WI38 (cell line): ENCODE measurements around the gene ARHGEF10L.

Experiments
- H3K4me3 ChIP-seq: 2 replicates; pipeline ENCODE4 v1.5.1; 2011; ENCODE audit warnings: low read depth, mild to moderate bottlenecking, control low read depth, low read length
- CTCF ChIP-seq: IDR thresholded peaks from 2 replicates; pipeline ENCODE4 v1.5.1; 2012; ENCODE audit warnings: low read depth, mild to moderate bottlenecking, control low read depth, low read length

Gene ARHGEF10L

DNA sequence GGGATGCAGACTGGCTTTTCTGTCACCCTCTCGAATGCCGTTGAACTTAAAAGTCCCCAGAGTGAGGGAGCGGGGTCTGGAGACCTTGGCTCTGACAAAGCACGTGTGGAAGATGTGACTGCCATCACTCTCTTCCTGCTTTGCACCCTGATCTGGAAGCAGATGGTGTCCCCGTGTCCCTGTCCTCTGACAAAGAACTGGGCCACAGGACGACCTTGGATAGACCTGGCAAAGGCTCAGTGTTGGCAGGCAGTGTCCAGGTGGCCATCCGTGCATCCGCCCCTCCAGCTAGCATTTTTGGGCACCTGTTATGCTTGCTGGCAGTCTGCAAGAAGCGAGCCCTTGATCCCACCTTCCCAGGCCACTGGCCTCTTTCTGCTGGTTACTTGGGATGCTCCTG, 27.4 kb downstream of the ARHGEF10L start:
- H3K4me3 ChIP-seq, result no peak overlapping the region
- no peak for TF ChIP-seq CTCF

DNA sequence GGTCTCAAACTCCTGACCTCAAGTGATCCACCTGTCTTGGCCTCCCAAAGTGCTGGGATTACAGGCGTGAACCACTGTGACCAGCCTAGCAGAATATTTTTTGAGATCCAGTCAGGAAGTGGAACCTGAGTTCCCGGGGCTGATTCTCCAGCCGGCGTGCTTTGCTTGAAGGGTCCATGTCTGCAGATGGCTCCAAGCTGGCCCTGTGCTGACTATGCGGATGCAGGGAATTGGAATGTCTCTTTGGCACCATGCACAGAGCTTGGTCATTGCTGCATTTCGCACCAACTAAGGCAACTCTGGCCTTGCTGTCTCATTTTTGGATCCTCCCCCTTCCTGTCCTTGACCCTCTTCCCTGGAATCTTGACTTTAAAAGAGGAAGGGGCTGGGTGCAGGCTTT, 28.1 kb downstream of the ARHGEF10L start:
- H3K4me3 ChIP-seq, result no peak overlapping the region
- no peak for TF ChIP-seq CTCF

DNA sequence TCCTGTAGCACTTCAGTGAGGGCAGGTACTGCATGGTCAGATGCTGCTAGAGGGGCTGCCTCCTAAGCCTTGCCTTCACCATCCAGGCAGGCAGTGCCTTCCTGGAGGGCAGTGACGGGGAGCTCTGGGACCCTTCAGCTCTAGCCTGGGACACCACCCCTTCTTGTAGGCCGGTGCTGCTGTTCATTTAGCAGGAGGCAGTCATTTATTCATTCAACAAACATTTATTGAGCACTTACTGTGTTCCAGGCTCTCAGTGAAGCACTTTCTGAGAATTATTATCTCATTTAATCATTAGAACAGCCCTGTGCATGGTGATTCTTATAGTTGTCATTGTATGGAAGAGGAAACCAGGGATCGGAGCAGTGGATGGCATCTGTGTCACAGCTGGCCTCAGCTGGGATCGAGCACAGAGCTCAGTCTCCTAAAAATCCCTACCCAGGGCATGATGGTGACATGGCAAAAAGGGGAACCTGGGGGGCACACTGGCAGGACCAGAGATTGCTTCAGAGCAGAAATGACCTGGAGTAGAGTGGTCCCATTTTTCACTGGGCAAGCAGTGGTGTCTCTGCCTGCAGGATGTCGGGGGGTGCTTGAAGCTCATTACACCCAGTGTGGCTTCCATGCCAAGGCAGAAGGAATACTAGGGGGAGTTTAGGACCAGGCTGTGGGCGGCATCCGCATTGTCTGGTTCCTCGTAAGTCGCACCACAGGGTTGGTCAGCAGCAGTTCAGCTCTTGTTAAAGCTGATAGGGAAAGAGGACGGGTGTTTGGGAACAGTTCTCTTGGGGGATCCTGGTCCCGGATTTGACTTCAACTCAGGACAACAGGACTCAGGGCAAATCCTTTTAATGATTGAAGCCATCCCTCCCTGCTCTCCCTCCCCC, 28.8 kb downstream of the ARHGEF10L start:
- no peak overlapping the region for H3K4me3 ChIP-seq
- no peak for TF ChIP-seq CTCF

DNA sequence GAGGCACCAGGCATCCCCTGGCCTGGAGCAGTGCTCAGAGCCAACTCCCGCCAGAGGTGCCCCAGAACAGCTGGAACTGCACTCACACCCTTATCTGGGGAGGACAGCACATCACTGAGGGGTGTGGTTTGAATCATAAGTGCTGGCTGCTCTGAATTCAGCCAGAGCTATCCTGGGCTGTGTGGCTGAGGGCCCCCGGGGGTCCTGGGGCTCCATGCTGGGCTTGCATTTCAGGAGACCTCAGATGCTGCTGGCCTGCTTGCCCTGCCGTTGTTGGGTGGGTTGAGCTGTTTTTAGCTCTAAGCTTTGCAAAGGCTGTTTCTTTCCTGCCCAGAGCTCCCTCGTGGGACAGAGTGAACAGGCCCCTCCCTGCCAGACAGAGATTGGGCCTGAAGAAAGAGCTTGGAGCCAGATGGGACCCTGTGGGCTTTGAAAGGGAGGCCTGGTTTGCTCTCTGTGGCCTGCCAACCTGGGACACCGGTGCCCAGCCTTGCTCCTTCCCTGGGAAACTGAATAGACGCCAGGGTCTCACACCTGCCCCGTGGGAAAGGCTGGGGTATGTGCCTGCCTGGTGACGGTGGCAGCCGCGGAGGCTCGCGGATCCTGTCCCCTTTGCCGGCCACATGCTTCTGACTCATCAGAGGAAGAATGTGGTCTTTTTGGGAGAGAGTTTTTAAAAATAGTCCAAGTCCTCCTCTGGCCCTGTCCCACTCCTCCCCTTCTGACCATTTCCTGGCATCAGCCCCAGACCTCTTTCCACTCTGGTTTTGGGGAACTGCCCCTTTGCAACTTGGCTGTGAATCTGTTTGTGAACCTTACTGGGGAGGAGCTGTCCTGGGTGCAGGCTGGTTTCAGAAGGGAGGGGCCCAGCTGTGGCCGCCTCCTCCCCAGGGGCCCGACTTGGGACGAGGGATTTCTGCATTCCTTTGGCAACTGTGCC, 30.0 kb downstream of the ARHGEF10L start:
- H3K4me3 ChIP-seq, result peak overlapping the region; percentile 13; the same call in 1 of the 2 replicates
- no peak for TF ChIP-seq CTCF

DNA sequence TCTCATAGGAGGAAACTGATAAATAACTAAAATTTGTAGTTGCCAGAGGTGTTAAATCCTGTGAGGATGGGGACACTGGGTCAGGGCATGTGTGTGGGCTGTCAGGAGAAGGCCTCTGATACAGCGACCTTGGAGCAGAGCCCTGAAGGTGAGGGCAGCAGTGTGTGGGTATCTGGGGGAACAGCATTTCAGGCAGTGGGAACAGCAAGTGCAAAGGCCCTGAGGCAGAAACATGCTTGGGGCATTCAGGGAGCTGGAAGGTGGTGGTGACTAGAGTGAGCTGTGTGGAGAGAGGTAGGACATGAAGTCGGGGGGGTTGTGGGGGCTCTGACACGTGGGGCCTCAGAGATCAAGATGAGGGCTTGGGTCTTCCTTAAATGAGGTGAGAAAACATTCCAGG, 30.7 kb downstream of the ARHGEF10L start:
- no peak overlapping the region for H3K4me3 ChIP-seq
- no peak for TF ChIP-seq CTCF

GRCh38 chr1:17572264-17572985, 32.9 kb downstream of the ARHGEF10L start:
- peak; percentile 7; the same call in 1 of the 2 replicates for TF ChIP-seq CTCF

More at GRCh38 chr1:17572264-17572985, 32.9 kb downstream of the ARHGEF10L start:
- H3K4me3 ChIP-seq, result no peak overlapping the region
